Hepatocyte (in vitro differentiated cells): ENCODE data around the gene TBC1D13. TPM values are rescaled to one million over a fixed set of nuclear protein-coding genes. Genes with fewer than 3 reads are reported as not detected.
"Not testable (repeated sequence)": the region's sequence is repeated elsewhere in the genome, so short reads cannot be mapped to it uniquely, and the experiment has no call there.

Experiments
- DNase-seq: peaks from one replicate; pipeline ENCODE4 v3.0.0-alpha.2; 2016; ENCODE audit warnings: low spot score
- H2AFZ ChIP-seq: fragments of 200-600 bp; sonication (generic); 2 replicates; pipeline ENCODE4 v1.6.0; 2016; ENCODE audit warnings: antibody characterized with exemption, mild to moderate bottlenecking
- H3K27ac ChIP-seq: fragments of 200-600 bp; sonication (generic); 2 replicates; pipeline ENCODE4 v1.5.1; 2016; ENCODE audit warnings: mild to moderate bottlenecking
- H3K27me3 ChIP-seq: fragments of 200-600 bp; sonication (generic); 2 replicates; pipeline ENCODE4 v1.6.1; 2016
- H3K36me3 ChIP-seq: fragments of 200-600 bp; sonication (generic); replicated peaks from 2 replicates; pipeline ENCODE4 v1.5.1; 2016; ENCODE audit warnings: low read depth; ENCODE audit not compliant: insufficient read depth
- H3K4me1 ChIP-seq: fragments of 200-600 bp; sonication (generic); 2 replicates; pipeline ENCODE4 v1.5.1; 2016; ENCODE audit warnings: mild to moderate bottlenecking, moderate library complexity; ENCODE audit not compliant: insufficient read depth
- H3K4me2 ChIP-seq: fragments of 200-600 bp; sonication (generic); 2 replicates; pipeline ENCODE4 v1.6.0; 2016
- H3K4me3 ChIP-seq: fragments of 200-600 bp; sonication (generic); 2 replicates; pipeline ENCODE4 v1.5.1; 2016; ENCODE audit warnings: mild to moderate bottlenecking
- H3K79me2 ChIP-seq: fragments of 200-600 bp; sonication (generic); 2 replicates; pipeline ENCODE4 v1.6.0; 2017; ENCODE audit warnings: mild to moderate bottlenecking
- H3K9me2 ChIP-seq: fragments of 200-600 bp; sonication (generic); replicated peaks from 2 replicates; pipeline ENCODE4 v1.6.0; 2017; ENCODE audit warnings: mild to moderate bottlenecking; ENCODE audit not compliant: insufficient read depth
- H3K9me3 ChIP-seq: fragments of 200-600 bp; sonication (generic); 2 replicates; pipeline ENCODE4 v1.5.1; 2016; ENCODE audit warnings: low read depth, mild to moderate bottlenecking
- H4K20me1 ChIP-seq: fragments of 200-600 bp; sonication (generic); 2 replicates; pipeline ENCODE4 v1.6.0; 2016; ENCODE audit warnings: mild to moderate bottlenecking; ENCODE audit not compliant: insufficient read depth, poor library complexity, severe bottlenecking
- WGBS: methylation state at CpG from one replicate; pipeline ENCODE4 v1.1.6; 2016; ENCODE audit warnings: low lambda C conversion rate; ENCODE audit errors: missing lambda C conversion rate; 5-methylcytosine and 5-hydroxymethylcytosine counted together
- polyA plus RNA-seq: library from polyadenylated mRNA; unstranded; fragments of >200 nt; fragmentation: Nextera tagmentation; extraction: Ambion mirVana; gene quantifications from 2 replicates; pipeline ENCODE4 v1.2.1, GENCODE V29; 2016
- small RNA-seq: library from RNA; depleted of rRNA; stranded (forward); fragments of <200 nt; gene quantifications from one replicate; pipeline ENCODE3, GENCODE V24; 2014
- total RNA-seq: library from RNA; depleted of rRNA; stranded (reverse); fragments of >200 nt; gene quantifications from 2 replicates; pipeline ENCODE4 v1.2.3, GENCODE V29; 2014
- TF ChIP-seq, protein P1 (sequence below): fragments of 200-600 bp; sonication (generic); IDR thresholded peaks from 2 replicates; pipeline ENCODE4 v1.5.1; 2016; ENCODE audit warnings: antibody characterized with exemption, mild to moderate bottlenecking; ENCODE audit not compliant: poor library complexity

Gene TBC1D13
- total and polyA plus RNA-seq, 2 experiments from 2014 or later, result 21.4 to 25.2 TPM

- H4K20me1 ChIP-seq, H2AFZ ChIP-seq, H3K4me1 ChIP-seq, H3K9me2 ChIP-seq, H3K79me2 ChIP-seq, H3K27ac ChIP-seq, H3K27me3 ChIP-seq, H3K36me3 ChIP-seq, H3K9me3 ChIP-seq, H3K4me2 ChIP-seq, H3K4me3 ChIP-seq: not testable (repeated sequence)
- TF ChIP-seq, protein P1, sequence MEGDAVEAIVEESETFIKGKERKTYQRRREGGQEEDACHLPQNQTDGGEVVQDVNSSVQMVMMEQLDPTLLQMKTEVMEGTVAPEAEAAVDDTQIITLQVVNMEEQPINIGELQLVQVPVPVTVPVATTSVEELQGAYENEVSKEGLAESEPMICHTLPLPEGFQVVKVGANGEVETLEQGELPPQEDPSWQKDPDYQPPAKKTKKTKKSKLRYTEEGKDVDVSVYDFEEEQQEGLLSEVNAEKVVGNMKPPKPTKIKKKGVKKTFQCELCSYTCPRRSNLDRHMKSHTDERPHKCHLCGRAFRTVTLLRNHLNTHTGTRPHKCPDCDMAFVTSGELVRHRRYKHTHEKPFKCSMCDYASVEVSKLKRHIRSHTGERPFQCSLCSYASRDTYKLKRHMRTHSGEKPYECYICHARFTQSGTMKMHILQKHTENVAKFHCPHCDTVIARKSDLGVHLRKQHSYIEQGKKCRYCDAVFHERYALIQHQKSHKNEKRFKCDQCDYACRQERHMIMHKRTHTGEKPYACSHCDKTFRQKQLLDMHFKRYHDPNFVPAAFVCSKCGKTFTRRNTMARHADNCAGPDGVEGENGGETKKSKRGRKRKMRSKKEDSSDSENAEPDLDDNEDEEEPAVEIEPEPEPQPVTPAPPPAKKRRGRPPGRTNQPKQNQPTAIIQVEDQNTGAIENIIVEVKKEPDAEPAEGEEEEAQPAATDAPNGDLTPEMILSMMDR, result peak; percentile 52
- peak; percentile 44 for DNase-seq
- WGBS, result 83% methylated on average over 10 of the region's 10 CpGs
Measured at GRCh38 chr9:128851779-128852600, 64.9 kb downstream of the TBC1D13 start.

GRCh38 chr9:128852646-128853045, 65.6 kb downstream of the TBC1D13 start:
- not testable (repeated sequence) for H3K4me3 ChIP-seq, H3K9me2 ChIP-seq, H3K79me2 ChIP-seq, H4K20me1 ChIP-seq, H3K9me3 ChIP-seq, H3K4me1 ChIP-seq, H3K27me3 ChIP-seq, DNase-seq, H3K4me2 ChIP-seq, H3K27ac ChIP-seq, H3K36me3 ChIP-seq, H2AFZ ChIP-seq
- WGBS, result 84% methylated on average over 2 of the region's 2 CpGs

- not testable (repeated sequence) for H3K9me2 ChIP-seq, H4K20me1 ChIP-seq, H3K4me1 ChIP-seq, H3K27me3 ChIP-seq, H3K4me2 ChIP-seq, H2AFZ ChIP-seq, H3K36me3 ChIP-seq, H3K9me3 ChIP-seq, H3K27ac ChIP-seq, H3K4me3 ChIP-seq, DNase-seq, H3K79me2 ChIP-seq
- 89% methylated on average over 6 of the region's 6 CpGs for whole genome bisulfite sequencing
Measured at GRCh38 chr9:128854454-128854853, 67.4 kb downstream of the TBC1D13 start.

DNA sequence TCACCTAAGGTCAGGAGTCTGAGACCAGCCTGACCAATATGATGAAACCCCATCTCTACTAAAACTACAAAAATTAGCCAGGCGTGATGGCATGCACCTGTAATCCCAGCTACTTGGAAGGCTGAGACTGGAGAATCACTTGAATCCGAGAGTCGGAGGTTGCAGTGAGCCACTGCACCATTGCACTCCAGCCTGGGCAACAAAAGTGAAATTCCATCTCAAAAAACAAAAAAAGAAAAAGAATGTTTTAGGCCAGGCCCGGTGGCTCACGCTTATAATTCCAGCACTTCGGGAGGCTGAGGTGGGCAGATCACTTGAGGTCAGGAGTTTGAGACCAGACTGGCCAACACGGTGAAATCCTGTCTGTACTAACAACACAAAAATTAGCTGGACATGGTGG, 71.4 kb downstream of the TBC1D13 start:
- H3K27ac ChIP-seq, H3K4me2 ChIP-seq, H2AFZ ChIP-seq, H3K27me3 ChIP-seq, H3K9me3 ChIP-seq, H3K79me2 ChIP-seq, DNase-seq, H3K4me3 ChIP-seq, H3K4me1 ChIP-seq, H3K9me2 ChIP-seq, H4K20me1 ChIP-seq, H3K36me3 ChIP-seq: not testable (repeated sequence)
- 91% methylated on average over 7 of the region's 7 CpGs for WGBS

Small RNA genes lying within 50 kb of the gene (small RNA-seq; reads per million reads assigned to genes)
- gene RF00017, result not detected

Other genes with a start within 250 kb of the TBC1D13 start
- 182 and 184 TPM in 2 replicates for gene SPTAN1, start 234.7 kb upstream of the TBC1D13 start, total RNA-seq
- gene SPTAN1, start 234.7 kb upstream of the TBC1D13 start, polyA plus RNA-seq, result 123 and 144 TPM in 2 replicates
- 32.4 and 39.9 TPM in 2 replicates for gene DYNC2I2, start 130.4 kb upstream of the TBC1D13 start, total RNA-seq
- 78.7 and 91.8 TPM in 2 replicates for gene DYNC2I2, start 130.4 kb upstream of the TBC1D13 start, polyA plus RNA-seq
- gene SET, start 98.0 kb upstream of the TBC1D13 start, total RNA-seq, result 343 and 416 TPM in 2 replicates
- gene SET, start 98.0 kb upstream of the TBC1D13 start, polyA plus RNA-seq, result 213 and 217 TPM in 2 replicates
- gene PKN3, start 84.8 kb upstream of the TBC1D13 start, total RNA-seq, result 4.0 and 4.5 TPM in 2 replicates
- 3.7 and 9.4 TPM in 2 replicates for gene PKN3, start 84.8 kb upstream of the TBC1D13 start, polyA plus RNA-seq
- 26.2 and 33.5 TPM in 2 replicates for gene ZDHHC12, start 63.1 kb upstream of the TBC1D13 start, total RNA-seq
- 76.3 and 84.9 TPM in 2 replicates for gene ZDHHC12, start 63.1 kb upstream of the TBC1D13 start, polyA plus RNA-seq
- 26.0 and 38.9 TPM in 2 replicates for gene ZER1, start 15.3 kb upstream of the TBC1D13 start, total RNA-seq
- 24.4 and 25.1 TPM in 2 replicates for gene ZER1, start 15.3 kb upstream of the TBC1D13 start, polyA plus RNA-seq
- gene ENDOG, start 31.2 kb downstream of the TBC1D13 start, total RNA-seq, result 18.9 and 22.5 TPM in 2 replicates
- gene ENDOG, start 31.2 kb downstream of the TBC1D13 start, polyA plus RNA-seq, result 32.6 and 37.4 TPM in 2 replicates
- 21.9 and 27.3 TPM in 2 replicates for gene SPOUT1, start 42.5 kb downstream of the TBC1D13 start, total RNA-seq
- gene SPOUT1, start 42.5 kb downstream of the TBC1D13 start, polyA plus RNA-seq, result 38.5 and 59.6 TPM in 2 replicates
- gene KYAT1, start 94.7 kb downstream of the TBC1D13 start, total RNA-seq, result 5.1 and 7.9 TPM in 2 replicates
- gene KYAT1, start 94.7 kb downstream of the TBC1D13 start, polyA plus RNA-seq, result 8.4 and 8.7 TPM in 2 replicates
- gene LRRC8A, start 94.9 kb downstream of the TBC1D13 start, total RNA-seq, result 28.8 and 30.7 TPM in 2 replicates
- gene LRRC8A, start 94.9 kb downstream of the TBC1D13 start, polyA plus RNA-seq, result 46.8 and 55.6 TPM in 2 replicates
- gene PHYHD1, start 133.7 kb downstream of the TBC1D13 start, total RNA-seq, result 12.6 and 20.3 TPM in 2 replicates
- gene PHYHD1, start 133.7 kb downstream of the TBC1D13 start, polyA plus RNA-seq, result 25.7 and 32.3 TPM in 2 replicates
- 30.2 and 34.2 TPM in 2 replicates for gene DOLK, start 160.3 kb downstream of the TBC1D13 start, total RNA-seq
- gene DOLK, start 160.3 kb downstream of the TBC1D13 start, polyA plus RNA-seq, result 37.4 and 45.0 TPM in 2 replicates
- 24.4 and 28.1 TPM in 2 replicates for gene NUP188, start 160.4 kb downstream of the TBC1D13 start, total RNA-seq
- gene NUP188, start 160.4 kb downstream of the TBC1D13 start, polyA plus RNA-seq, result 28.1 and 31.2 TPM in 2 replicates
- gene SH3GLB2, start 241.1 kb downstream of the TBC1D13 start, total RNA-seq, result 68.3 and 85.4 TPM in 2 replicates
- gene SH3GLB2, start 241.1 kb downstream of the TBC1D13 start, polyA plus RNA-seq, result 124 and 189 TPM in 2 replicates
- 16.8 and 29.5 TPM in 2 replicates for gene MIGA2, start 249.4 kb downstream of the TBC1D13 start, total RNA-seq
- 23.4 and 33.3 TPM in 2 replicates for gene MIGA2, start 249.4 kb downstream of the TBC1D13 start, polyA plus RNA-seq